ENCODE results near the gene EPSTI1.
"Not testable (repeated sequence)": the region's sequence is repeated elsewhere in the genome, so short reads cannot be mapped to it uniquely, and the experiment has no call there.

The EPSTI1 gene

DNA sequence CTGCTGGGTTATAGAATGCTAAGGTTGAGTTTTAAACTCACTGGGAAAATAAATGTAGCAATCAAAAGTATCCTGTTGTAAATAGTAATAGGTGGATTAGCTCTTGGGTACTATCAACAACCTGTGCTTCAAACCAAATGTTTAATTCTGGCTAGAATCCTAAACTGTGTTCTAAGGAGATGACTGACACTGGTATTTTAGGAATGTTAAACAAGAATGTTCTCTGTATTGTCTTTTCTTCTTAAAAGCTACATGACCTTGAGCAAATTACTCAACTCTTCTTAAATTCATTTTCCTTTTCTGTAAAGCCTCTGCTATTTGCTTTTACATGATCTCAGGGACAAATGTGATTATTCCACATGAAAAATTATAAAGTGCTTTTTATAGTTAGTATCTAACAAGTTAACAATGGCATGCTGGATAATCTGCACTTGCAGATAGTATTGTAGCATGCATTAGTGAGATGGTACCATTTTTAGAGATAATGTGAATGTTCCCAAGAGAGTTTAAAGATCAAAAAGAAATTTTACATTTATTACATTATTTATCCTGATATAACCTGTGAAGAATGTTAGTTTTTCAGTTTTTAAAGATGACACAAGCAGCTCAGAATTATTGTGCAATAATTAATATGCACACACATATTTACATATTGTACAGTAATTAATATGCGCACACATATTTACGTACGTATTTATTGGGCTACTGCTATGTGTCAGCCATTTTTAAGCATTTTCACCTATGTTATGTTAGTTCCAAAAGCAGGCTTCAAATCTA, 13.6 kb upstream of the EPSTI1 start:
- DNase-seq (ENCODE audit: low spot score): no peak

DNA sequence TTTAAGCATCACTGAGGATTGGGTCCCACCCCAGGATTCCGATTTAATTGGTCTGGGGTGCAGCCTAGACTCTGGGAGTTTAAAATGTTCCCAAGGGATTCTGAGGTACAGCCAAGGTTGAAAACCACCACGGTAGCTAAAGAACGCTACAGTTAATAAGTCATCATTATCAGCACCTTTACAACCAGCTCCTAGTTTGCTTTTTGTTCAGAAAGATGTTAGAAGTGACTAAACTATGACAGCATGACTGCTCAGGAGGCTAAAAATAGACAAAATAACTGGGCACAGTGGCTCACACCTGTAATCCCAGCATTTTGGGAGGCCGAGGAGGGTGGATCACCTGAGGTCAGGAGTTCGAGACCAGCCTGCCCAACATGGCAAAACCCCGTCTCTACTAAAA, 11.7 kb upstream of the EPSTI1 start:
- DNase-seq (ENCODE audit: low spot score): no peak

GRCh38 chr13:43003010-43003409, 11.0 kb upstream of the EPSTI1 start:
- DNase-seq (ENCODE audit: low spot score): no peak

DNA sequence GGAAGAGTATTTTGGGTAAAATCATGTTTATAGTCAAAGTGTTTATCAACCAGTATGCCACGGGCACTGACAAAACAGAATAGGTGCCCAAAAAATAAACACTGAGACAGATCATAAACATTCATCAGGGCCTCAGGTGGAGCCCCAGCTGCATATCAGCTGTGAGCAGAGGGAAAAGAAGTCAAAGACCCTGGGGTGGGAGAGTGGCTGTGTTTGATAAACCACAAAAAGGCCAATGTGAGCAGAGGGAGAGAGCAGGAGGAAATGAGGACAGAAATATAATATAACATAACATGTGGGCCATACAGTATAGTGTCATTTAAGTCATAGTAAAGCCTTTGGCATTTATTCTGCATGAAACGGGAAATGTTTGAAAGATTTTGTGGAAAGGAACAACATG, 10.0 kb upstream of the EPSTI1 start:
- no peak for DNase-seq (ENCODE audit: low spot score)

DNA sequence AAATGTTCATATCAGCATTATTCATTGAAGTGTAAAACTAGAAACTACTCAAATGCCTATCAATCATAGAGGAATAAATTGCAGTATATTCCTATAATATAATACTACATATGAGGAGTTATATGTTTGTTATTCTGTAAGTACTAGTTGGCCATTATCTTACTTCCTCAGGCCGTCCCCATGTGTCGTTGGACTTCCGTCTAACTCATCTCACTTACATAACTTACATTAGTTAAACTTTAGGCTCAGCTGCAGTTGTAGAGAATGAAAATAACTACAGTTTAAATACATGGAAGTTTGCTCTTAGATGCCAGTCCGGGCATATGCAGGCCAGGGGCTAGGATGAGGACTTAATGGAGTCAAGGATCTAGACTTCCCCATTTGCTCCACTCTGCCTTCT, 8.6 kb upstream of the EPSTI1 start:
- DNase-seq (ENCODE audit: low spot score): no peak

- no peak for DNase-seq (ENCODE audit: low spot score)
Observed at GRCh38 chr13:42999491-42999890, 7.5 kb upstream of the EPSTI1 start.

- no peak for DNase-seq (ENCODE audit: low spot score)
Observed at GRCh38 chr13:42997381-42997780, 5.3 kb upstream of the EPSTI1 start.

GRCh38 chr13:42996584-42996983, 4.5 kb upstream of the EPSTI1 start:
- DNase-seq (ENCODE audit: low spot score): peak; percentile 48

DNA sequence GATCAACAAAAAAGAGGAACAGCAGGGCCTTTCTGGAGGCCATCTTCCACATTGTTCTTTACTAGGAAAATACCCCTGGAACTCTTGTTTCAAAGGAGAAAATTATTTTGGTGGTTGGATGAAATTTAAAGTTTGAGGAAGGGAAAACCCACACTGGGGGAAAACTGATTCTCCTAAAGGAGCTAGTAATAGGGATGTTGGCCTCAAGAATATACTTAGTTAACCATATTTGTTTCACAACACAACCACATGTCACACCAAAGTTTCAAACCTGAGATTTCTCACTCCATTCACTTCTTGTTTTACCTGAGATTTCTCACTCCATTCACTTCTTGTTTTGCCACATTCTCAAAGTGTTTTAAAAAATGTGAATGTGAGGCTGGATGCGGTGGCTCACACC, 2.8 kb upstream of the EPSTI1 start:
- no peak for DNase-seq (ENCODE audit: low spot score)

GRCh38 chr13:42992764-42993122, 702 bp upstream of the EPSTI1 start:
- no peak for DNase-seq (ENCODE audit: low spot score)

- not testable (repeated sequence) for DNase-seq (ENCODE audit: low spot score)
Observed at GRCh38 chr13:42991233-42991897, 676 bp downstream of the EPSTI1 start.

DNA sequence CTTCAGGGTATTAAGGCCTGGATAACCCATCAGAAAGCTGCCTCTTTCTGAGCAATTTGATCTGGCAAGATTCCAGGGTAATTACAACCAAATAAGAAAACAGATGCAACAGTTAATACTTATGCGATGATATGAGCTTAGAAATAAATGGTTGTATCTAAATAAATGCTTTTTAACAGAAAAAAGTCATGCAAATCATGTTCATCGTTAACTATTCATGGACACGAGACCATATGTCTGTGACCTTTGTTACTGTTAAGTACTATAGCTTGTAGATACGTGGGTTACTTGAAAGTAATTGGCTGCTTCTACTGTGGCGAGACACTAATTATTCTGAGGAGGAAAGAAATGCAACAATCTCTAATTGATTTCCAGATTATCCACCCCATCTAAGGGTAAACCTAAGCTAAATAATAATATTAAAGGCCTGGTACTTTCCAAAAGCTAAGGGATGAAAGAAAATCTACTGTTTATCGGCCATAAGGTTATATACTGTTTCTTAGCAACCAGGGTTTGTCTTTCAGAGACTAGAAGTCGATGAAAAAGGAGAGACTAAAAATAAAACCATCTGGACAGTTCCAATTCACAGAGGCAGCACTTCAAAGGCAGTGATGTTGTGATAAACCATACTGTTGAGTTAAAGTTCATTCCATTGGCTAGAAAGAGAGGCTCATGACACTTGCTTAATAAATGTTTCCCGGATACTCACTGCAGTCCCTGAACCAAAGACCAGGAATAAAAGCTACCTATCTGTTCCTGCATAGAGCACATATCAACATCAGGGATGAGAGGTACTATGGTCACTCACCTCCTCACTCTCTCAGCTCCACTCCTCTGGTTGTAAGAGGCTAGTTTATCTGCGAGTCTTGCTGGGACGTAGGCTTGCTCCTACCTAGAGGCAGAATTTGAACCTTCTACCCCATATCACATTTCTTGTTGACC, 1.5 kb downstream of the EPSTI1 start:
- no peak for DNase-seq (ENCODE audit: low spot score)

GRCh38 chr13:42986176-42986574, 5.9 kb downstream of the EPSTI1 start:
- DNase-seq (ENCODE audit: low spot score): no peak

DNA sequence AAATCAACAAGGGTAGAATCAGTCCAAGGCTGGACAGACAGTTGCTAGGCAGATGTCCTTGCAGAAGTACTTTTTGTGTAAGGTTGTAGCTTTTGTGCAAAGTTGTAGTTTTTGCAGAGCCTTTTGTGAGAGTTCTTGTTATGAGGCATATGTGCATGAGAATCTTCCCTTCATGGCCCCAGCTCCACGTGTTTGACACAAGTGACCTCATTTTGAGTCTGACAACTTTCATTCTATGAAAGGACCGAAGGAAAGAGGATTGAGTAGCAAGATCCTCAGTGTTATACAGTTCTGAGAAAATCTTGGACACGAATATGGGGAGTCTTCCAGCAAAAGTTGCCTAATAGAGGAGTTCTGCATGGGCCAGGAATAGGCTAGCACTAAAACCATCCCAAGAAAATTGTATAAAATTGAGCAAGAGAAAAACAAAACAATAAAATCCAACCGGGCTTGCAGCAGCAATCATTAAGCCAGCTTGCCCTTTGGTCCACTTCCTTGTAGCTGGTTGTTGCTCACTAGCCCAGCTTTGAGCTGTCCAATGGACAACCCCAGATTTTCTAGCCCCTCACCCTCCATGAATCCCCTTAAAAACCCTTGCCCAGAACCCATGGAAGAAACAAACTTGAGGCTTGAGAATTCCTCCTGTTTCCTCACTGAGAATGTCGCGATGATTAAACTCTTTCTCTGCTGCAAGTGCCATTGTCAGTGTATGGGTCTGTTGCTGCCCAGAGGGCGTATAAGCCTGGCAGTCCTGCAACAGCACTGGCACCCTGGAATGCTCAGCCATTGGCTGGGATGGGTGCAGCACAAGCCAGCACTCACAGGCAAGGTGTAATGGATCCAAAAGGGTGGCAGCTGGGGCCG, 6.5 kb downstream of the EPSTI1 start:
- peak; percentile 46 for DNase-seq (ENCODE audit: low spot score)

- DNase-seq (ENCODE audit: low spot score): no peak
Observed at GRCh38 chr13:42984691-42985090, 7.3 kb downstream of the EPSTI1 start.

GRCh38 chr13:42984026-42984425, 8.0 kb downstream of the EPSTI1 start:
- DNase-seq (ENCODE audit: low spot score): no peak

- DNase-seq (ENCODE audit: low spot score): no peak
Observed at GRCh38 chr13:42981853-42982252, 10.2 kb downstream of the EPSTI1 start.

DNA sequence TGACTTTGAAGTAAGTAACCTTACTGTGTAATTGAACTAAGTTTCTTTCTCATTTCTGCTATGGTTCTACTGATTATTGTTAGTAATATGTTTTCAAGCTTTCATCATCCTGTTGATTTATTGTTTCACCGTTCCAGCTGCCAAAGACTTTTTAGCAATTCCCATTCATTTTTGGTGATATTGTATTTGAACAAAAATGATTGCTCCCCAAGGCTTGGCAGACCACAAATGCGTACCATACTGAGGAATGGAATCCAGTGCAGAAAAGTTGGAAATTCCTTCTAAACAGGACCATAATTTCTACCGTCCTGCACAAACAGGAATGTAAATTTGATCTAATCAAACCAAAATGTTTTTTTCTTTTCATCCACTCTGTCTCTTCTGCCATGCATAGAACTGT, 10.7 kb downstream of the EPSTI1 start:
- DNase-seq (ENCODE audit: low spot score): no peak

DNA sequence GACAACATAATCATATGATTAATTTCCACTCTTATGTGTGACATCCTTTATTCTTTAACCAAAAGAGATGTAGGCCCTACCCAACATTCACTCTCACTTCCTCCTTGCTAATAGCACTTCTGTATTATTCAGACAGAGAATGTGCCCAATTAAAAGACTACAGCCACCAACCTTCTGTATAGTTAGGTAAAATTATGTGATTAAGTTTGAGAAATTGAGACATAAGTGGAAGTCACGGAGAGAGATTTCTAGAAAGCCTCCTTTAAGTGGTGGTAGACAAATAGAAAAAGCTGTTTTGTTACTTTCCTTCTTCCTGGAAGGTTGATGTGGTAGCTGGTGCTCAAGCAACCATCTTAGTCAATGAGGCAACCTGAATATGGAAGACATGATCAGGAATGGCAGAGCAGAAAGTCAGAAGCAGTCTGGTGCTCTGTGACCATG, 14.8 kb downstream of the EPSTI1 start:
- no peak for DNase-seq (ENCODE audit: low spot score)

DNA sequence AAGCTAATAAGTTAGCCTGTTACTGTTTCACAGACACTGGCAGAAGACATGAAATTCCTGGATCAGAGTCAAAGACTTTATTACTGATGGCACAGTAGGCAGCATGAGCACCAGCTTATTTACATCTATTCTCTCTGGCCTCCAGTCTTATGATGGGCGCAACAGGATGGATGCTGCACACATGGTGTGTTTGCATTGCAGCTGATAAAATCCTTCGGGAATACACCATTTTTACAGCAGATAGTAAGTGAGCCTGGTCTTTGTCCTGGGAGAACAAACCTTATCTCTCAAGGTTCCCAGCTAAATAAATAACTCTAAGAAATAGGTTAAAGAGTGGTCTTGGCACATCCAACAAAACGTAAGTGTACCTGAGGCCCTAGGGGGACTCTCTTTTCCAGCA, 16.0 kb downstream of the EPSTI1 start:
- DNase-seq (ENCODE audit: low spot score): no peak

- DNase-seq (ENCODE audit: low spot score): no peak
Observed at GRCh38 chr13:42973581-42973980, 18.5 kb downstream of the EPSTI1 start.
